ENCODE measurements around the gene BBOX1.
"Not testable (repeated sequence)": the region's sequence is repeated elsewhere in the genome, so short reads cannot be mapped to it uniquely, and the experiment has no call there.

The BBOX1 gene

DNA sequence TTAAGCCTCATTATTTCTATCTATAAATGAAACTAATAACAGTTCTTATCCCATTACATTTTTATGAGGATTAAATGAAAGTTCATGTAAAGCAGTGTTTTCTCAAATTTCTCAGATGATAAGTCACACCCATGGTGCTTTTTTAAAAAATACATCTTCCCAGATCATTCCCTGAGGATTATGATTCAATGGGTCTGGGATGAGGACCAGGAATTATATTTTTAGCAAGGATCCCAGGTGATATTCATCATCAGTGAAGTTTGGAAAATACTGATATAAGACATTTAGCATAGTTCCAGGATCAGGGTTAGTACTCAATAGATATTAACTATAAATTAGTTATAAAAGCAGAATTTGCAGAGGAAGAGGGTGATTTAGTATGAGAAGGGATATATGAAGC, 89.1 kb downstream of the BBOX1 start:
- no peak for DNase-seq (ENCODE audit: low spot score)

DNA sequence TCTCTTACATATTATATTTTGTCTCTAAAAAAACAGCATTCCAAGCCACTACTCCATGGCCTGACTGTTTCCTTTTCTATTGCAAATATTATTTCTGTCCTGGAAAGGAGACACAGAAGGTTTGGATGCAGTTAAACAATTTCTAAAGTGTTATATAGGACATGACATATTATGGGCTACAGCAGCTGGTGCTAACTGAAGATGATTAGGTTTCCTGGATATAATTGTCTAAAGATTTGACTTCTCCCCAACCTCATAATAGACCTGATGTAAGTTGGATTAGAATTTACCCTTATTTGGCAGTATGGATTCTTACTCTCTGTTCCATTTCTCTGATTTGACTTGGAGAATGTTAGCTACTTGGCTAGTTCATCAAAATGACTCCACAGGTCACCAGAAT, 90.2 kb downstream of the BBOX1 start:
- no peak for DNase-seq (ENCODE audit: low spot score)

DNA sequence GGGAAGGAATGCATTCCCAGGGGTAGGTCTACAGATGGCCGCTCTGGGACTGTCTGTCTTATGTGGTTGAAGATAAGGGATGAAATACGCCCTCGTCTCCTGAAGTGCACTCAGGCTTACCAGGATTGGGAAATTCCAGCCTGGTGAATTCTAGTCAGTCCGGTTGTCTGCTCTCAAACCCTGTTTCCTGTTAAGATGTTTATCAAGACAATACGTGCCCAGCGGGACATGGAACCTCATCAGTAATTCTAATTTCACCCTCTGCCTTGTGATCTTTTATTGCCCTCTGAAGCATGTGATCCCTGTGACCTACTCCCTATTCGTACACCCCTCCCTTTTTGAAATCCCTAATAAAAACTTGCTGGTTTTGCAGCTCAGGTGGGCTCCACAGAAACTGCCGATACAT, 95.3 kb downstream of the BBOX1 start:
- DNase-seq (ENCODE audit: low spot score), result not testable (repeated sequence)

DNA sequence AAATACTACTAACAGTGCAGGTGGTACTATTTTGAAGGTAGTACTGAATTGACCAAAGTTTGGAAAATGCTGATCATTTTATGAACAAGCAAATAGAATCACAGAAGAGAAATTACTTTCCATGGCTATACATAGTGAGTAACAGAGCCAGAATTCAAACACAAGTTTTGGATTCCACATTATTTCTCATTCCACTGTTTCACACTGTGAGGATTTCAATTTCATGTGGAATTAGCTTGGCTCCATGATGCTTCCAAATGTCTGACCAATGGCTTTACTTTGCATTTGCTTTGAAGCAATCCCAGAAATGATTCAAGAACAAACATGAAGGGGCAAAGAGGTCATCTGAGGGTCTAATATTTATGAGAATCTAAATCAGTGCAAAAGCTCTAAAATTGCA, 98.1 kb downstream of the BBOX1 start:
- DNase-seq (ENCODE audit: low spot score), result no peak

DNA sequence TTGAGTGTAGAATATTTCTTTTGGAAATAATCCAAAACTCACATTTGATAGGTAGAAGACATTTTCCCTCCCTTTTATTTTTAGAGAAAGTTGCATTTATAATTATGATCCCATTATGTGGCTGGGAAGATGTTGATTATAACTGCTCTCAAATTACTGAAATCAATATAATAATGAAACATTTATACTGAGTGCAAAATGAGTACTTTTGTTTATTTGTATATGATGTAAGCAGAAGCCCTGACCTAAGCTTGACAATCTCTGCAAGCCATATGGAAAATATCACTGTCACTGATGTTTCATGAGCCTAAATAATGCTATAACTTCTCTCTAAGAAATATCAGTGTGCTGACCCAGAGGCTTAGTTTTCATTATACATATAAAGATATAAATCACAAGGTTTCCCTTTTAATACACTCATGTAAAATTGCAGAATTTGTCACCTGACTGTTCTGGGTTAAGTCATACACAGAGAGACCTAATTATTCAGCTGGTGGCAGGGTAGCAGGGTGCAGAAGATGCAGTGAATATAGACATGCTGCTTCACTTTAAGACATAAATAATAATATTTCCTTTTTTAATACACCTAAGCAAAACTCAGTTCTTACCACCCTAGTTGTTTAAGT, 99.2 kb downstream of the BBOX1 start:
- no peak for DNase-seq (ENCODE audit: low spot score)

DNA sequence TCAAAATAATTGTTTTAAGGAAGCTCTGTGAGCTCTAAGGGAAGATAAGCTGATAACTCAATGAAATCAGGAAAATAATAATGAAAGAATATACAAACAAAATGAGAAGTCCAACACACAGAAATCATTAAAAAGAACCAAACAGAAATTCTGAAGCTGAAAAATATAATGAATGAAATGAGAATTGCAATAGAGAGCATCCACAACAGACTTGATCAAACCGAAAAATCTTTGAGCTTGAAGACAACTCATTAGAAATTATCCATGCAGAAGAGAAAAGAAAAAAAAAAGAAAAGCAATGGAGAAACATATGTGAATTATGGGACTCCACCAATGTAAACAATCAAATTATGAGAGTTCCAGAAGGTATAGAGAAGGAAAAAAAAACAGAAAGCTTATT, 101.0 kb downstream of the BBOX1 start:
- DNase-seq (ENCODE audit: low spot score), result no peak

DNA sequence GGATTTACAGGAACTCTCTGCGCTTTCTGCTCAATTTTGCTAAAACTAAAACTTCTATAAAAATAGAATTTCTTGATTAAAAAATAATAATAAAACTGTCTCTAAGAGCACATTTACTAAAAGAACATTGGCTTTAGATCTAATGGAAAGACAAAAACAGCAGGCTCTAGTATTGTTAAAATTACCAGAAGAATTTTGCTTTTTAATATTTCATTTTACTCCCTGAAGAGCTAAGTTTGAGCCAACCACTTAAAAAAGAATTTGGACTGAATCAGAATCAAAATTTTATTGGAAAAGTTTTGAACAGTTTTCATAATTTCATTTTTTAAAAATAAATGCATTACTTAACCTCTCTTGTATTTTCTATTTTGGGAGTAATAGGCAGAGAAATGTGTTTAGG, 107.3 kb downstream of the BBOX1 start:
- DNase-seq (ENCODE audit: low spot score), result no peak

DNA sequence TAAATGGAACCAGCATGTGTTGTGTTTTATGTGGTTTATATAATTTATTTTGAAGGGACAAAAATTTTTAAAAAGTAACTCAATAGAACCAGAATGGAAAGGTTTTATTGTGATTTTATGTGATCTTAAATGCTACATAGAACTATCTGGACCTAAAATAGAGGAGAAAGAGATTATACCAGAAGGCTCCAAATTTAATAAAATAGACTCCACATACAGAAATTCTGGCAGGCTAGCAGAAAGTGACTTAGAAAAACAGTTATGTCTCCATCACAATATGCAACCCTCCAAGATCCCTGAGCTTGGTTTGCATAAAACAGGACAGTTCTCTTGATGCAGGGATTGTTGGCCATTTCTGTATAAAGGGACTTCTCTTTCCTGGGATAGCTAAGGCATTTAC, 107.9 kb downstream of the BBOX1 start:
- DNase-seq (ENCODE audit: low spot score), result no peak

DNA sequence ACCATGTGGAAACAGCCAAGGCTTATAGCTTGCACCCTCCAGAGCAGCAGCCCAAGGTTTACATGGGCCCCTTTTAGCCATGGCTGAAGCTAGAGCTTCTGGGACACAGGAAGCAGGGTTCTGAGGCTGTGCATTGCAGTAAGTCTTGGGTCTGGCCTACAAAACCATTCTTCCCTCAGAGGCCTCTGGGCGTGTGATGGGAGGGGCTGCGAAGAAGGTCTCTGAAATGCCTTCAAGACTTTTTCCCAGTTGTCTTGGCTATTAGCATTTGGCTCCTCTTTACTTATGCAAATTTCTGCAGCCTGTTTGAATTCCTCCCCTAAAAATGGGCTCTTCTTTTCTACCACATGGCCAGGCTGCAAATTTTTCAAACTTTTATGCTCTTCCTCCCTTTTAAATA, 109.5 kb downstream of the BBOX1 start:
- no peak for DNase-seq (ENCODE audit: low spot score)

DNA sequence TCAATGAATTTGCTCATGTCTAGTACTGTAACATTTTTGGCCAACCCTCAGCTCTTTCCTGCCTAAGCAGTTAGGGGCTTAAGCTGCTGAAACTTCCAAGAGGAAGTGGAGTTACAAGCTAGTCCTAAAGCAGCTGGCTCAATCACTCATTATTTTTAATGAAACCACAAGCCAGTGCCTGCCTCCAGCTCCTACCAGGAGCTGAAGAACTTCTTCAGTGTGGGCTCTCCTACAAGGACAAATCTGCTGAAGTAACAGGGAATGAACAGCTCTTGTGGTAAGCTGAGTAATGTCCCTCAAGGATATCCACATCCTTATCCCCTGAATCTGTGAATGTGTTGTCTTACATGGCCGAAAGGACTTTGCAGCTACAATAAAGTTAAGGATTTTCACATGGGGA, 112.5 kb downstream of the BBOX1 start:
- no peak for DNase-seq (ENCODE audit: low spot score)

DNA sequence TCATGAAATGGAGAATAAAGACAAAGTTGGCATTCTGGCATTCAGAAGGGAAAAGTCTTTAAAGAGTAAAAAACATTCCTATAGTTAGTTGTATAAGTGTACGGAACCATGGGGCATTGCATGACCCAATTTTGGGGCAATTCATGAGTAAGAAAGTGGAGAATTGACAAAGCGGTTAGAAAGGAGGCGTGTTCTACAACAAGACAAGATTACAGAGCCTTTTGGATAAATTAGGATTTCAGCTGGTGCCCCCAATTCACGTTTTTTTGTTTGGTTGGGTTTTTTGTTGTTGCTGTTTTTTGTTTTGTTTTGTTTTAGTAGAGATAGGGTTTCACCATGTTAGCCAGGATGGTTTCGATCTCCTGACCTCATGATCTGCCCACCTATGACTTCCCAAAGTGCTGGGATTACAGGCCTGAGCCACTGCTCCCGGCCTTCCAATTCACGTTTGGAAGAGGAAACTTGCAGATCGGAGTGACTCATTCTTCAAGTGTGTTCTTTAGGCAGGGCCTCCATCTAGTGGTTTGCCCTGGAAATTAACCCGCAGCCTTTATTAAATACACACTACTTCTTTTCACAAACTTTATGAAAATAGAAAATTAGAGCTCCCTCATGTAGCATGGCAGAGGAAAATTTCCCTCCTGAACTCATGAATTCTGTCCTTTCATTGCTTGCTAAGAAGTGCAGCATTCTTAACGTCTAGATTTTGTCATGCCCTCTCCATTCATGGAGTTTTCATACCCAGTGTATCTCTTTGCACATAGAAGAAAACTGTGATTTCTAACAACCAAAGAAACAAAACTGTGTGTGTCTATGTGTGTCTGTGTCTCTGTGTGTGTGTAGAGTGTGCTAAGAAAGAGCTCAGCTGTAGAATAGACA, 118.1 kb downstream of the BBOX1 start:
- DNase-seq (ENCODE audit: low spot score), result peak; percentile 51

DNA sequence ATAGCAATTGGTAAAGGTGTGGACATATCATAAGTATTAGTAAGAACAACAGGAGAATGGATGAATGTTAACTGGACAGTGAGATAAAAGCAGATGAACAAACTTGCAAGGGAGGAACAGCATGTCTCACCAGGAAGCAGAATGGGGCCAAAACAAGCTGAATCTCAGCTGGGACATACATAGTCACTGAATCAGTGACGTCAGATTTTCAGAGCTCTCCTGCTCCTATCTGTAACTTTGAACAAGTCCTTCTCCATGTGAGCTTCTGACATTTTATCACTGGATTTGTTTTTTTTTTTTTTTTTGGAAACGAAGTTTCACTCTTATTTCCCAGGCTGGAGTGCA, 118.7 kb downstream of the BBOX1 start:
- DNase-seq (ENCODE audit: low spot score), result no peak

DNA sequence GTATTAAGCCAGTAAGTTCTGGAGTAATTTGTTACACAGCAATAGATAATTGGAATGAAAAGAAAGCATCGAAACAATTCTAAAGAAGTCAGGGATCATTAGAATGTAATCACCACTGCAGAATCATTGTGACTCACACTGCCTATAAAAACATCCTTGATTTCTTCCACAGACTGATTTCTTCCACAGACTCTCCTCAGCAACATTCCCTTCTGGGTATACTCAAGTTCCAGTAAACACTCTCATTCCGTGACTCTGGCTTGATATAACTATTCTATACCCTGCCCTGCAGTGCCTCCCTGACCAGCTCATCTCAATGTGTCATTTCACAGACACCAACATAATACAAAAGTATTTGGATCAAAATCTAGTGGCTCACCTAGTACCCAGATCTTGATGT, 120.5 kb downstream of the BBOX1 start:
- no peak for DNase-seq (ENCODE audit: low spot score)

DNA sequence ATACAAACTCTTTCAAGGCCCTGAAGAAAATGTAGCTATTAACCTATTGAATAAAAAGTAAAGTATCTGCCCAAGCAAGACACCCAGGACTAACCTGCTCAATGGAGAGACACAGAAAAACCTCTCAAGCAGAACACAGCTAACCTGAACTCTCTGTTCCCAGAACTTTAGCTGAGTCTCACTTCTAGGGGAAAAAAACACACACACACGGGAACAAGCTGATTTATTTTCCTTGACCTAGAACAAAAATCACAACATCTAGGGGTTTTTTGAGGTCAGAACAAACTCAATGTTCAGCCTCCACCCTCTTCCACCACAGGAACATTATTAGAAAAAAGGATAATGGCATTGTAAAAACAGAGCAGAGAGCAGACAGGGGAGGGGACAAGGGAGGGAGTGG, 121.6 kb downstream of the BBOX1 start:
- DNase-seq (ENCODE audit: low spot score), result no peak

DNA sequence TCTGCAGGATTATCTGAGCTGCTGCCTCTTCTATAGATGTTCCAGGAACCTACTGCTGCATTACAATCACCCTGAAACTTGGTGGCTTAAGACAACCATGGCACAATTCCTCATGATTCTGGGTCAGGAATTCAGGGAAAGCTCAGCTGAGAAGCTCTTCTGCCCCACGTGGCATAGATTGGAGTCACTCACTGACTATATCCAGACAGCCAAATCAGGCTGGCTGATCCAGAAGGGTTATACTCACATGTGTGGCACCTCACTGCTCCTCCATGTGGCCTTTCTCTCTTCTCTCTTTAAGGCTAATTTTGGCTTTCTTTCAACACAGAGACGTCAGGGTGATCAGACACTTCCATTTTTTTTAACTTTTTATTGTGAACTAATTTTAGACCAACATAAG, 125.5 kb downstream of the BBOX1 start:
- no peak for DNase-seq (ENCODE audit: low spot score)

DNA sequence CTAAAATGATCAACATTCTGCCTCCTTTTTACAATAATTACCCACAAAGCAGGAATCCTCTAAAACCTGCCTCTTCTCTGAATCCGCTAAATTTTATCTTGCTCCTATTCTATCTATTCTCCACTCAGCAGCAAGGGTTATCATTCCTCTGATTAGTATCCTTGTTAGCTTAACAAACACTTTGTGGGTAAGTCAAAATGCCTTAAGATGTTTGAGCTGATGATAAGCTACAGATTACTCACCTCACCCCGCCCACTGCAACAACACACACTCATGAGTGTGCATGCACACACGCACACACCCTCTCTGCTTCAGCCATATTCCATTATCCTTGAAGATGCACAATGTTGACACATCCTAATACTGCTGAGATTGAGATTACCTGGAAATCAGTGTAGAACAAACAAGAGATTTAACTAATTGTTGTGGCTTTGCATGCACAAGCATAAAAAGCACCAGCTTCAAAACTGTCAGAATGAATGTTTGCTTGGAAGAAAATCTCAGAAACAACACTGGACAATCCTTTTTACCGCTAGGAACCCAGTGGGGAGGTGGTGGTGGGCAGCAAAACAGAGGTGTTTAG, 130.9 kb downstream of the BBOX1 start:
- no peak for DNase-seq (ENCODE audit: low spot score)

DNA sequence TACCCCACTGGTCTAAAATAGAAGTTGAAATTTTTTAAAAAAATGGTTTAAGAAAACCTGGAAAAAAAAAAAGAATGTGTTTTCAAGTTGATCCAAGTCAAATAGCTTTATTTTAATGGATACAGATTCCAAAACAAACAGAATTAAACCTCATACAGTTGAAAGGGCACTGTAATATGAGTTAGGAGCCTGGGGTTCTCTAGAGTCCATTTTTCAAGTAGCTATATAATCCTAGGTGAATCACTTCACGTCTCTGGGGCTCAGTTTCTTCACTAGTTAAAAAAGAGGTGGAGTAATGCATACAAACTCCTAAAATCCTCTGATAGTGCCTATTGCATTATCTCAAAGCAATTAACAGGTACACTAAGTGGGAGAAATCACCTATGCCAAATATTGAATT, 132.9 kb downstream of the BBOX1 start:
- DNase-seq (ENCODE audit: low spot score), result no peak

DNA sequence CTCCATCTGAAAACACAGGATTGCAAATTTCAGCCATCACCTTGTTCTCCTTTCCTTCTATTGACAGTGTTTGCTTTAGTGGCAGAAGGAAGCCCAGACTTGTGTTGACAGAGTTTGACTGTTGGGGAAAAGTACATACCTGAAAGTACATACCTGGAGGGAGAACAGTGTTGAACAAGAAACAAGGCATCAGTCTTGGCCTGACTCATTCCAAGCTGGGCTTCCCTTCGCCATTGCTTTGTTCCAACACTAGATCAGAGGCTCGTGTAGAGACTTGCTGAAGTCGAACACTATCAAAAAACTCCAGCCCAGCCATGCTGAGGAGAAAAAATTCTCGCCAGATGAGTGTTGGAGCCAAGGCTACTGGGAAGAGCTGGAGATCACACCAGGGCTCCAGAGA, 133.4 kb downstream of the BBOX1 start:
- no peak for DNase-seq (ENCODE audit: low spot score)

DNA sequence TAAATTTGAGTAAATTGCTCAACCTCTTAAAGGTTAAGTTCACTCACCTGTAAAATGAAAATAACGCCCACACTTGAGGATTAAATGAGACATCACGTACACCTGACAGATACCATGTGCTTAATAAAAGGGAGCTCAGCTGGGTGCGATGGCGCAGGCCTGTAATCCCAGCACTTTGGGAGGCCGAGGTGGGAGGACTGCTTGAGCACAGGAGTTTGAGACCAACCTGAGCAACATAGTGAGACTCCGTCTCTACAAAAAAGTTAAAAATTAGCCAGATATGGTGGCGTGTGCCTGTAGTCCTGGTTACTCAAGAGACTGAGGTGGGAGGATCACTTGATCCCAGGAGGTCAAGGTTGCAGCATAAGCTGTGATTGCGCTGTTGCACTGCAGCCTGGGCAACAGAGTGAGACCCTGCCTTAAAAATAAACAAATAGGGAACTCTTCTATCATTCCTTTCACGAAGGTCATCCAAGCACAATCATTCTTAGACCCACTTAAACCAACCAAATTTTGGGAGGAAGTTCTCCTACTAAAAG, 134.1 kb downstream of the BBOX1 start:
- no peak for DNase-seq (ENCODE audit: low spot score)

DNA sequence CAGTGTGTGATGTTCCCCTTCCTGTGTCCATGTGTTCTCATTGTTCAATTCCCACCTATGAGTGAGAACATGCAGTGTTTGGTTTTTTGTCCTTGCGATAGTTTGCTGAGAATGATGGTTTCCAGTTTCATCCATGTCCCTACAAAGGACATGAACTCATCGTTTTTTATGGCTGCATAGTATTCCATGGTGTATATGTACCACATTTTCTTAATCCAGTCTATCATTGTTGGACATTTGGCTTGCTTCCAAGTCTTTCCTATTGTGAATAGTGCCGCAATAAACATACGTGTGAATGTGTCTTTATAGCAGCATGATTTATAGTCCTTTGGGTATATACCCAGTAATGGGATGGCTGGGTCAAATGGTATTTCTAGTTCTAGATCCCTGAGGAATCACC, 134.9 kb downstream of the BBOX1 start:
- not testable (repeated sequence) for DNase-seq (ENCODE audit: low spot score)

Measured in ecto neural progenitor cell (in vitro differentiated cells).